HG02610 (cell line): ENCODE results near the gene ACVRL1.

Experiments used
- ATAC-seq: cut with Tn5 transposase; IDR thresholded peaks from one replicate; pipeline ENCODE4 v1.9.1; 2021; ENCODE audit warnings: mild to moderate bottlenecking, moderate library complexity; ENCODE audit not compliant: unreplicated experiment

Gene ACVRL1

DNA sequence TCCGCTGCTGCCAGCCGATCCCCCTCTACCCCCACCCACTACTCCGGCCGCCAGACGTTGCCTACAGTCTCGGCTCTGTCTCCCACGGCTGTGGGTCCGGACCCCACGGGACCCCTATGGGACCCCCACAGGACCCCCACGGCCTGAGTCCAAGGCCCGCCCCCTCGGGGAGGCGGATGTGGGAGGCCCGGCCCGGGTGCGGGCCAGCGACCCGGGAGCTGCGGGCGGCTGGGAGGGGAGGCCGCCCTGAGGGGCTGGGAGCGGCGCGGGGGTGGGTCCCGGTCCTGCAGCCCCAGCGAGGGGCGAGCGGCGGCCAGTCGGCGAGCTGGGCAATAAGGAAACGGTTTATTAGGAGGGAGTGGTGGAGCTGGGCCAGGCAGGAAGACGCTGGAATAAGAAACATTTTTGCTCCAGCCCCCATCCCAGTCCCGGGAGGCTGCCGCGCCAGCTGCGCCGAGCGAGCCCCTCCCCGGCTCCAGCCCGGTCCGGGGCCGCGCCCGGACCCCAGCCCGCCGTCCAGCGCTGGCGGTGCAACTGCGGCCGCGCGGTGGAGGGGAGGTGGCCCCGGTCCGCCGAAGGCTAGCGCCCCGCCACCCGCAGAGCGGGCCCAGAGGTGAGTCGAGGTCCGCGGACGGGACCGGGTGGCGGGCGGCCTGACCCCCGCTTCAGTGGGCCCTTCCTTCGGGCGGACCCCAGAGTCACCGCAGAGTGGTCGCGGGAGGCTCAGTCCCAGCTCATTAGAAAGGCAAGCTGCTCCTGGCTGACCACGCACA lies at the start of gene ACVRL1:
Gene ACVRL1 (plus strand): TSS at position 422 of the 773 bp plus-strand sequence. CDS start 4,971 bp downstream, outside the sequence.
- ATAC-seq = no peak

DNA sequence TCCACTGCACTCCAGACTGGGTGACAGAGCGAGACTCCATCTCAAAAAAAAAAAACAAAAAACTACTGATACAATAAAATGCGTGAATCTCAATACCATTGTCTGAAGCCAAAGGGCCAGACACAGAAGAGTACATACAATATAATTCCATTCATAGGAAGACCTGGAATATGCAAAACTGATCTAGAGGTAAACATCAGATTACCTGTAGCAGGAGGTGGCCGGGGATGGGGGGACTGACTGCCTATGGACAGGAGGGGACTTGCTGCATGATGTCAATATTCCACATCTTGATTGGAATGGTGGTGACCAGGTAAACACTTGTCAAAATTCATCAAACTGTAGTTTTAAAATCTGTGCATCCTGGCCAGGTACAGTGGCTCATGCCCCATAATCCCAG lies 46.3 kb upstream of the ACVRL1 start:
- ATAC-seq = no peak

DNA sequence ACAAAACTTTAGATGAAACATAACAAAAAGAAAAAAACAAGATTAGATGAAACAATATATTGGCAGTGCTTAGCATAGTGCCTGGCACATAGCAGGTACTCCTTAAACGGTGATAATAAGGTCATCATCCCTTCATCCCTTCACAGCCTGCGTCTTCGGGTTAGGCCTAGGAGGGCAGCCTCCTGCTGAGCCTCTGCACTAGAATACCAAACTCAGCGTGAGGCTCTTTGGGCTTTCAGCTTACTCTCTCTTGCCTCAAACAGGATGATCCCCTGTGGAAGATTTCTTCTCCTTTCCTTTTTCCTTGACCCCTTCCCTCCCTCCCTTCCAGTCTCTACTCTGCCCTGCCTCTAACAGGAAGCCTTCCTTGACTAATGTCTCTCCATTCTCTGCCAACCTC lies 44.4 kb upstream of the ACVRL1 start:
- no peak for ATAC-seq

DNA sequence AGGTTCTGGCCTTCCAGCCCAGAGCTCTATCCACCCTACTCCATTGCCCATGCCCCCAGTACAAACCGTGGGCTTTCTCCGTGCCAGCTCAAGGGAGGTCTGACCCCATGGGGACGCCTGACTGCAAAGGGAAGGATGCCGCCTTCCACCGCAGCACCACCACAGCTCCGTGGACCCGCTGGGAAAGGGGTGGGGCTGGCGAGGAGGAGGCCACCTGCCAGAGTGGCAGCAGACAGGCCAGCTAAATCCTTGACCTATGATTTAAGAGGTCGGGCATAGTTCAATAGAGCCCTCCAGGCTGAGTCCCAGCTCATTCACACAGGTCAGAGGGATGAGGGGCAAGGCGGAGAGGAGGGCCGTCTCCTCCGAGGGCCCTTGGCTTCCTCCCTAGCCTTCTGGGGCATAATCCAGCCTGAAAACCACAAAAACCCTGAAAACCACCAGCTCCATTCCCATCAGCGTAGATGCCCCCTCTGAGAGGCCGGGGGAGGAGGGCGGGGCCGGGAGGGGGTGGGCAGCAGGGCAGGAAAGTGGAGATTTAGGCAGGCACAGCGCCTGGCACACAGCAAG lies 43.9 kb upstream of the ACVRL1 start:
- no peak for ATAC-seq

DNA sequence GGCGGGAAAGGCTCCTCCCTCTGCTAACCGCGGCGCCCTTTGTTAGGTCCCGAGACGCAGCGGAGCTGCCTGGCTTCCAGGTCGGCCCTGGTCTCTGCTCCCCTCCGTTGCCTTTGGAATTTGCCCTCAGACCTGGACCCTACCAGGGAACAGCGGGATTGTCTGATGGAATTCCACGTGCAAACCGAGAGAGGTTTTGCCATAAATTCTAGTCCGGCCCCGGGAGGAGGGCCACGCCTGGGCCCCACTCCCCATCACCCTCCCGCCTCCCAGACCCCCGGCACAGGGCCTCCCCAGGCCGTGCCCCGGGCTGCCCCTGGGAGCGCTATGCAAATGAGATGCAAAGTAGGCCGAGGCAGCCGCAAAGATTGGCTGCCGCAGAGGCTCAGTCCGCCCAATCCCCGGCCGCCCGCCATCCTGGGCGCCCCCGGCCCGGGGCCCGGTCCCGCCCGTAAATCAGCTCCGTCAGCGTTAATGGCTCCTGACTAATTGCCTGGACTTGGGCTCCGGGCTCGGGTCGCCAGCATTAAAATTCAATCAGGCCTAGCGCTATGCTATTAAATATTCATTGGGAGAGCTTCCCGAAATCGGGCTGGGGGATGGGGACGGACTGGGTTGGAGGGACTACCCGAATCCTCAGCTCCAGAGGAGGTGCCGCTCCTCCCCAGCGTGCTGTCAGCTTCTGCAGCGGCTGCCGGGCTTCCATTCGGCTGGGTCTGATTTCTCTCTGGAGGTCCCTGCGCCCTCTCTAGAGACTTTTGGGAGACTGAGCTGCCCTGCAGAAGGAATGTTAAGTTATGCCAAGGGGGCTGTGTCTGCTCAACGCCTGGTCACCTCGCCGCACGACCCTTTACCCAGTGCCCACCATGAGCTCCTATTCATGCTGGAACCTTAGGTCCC lies 43.1 kb upstream of the ACVRL1 start:
- no peak for ATAC-seq

DNA sequence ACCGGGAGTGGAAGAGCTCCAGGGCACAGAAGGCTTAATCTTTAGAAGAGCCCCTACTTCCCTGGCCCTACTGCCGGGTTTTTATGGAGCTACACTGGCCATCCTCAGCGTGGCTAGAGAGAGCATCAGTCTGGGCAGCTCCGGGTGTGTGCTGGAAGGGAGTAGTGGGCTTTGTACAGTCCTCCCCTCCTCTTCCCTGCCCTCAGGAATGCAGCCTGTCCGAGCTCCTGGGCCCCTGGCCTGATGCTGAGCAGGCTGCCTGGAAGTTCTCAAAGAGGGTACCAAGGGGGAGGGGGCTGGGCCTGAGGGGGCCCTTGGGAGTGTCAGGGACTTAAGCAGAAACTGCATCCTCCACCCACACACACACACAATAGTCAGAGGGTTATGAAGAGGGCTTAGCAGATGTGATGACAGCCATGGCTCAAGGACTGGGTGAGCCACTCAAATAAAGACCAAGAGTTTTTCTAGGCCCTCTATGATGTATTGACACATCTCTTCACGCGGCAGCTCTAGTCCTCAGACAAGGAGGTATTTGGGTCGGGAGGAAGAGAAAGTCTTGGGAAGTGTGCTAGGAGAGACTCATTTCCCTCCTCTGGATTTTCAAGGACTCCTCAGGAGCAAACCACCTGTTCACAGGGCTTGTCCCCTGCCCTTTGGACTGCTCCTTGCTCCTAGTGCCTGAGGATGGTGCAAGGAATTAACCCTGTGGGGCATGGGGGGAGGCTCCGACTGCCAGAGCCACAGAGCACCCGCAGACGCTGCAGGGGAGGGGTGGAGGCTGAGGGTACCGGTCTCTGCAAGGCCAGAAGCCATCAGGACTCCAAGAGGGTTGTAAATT lies 42.3 kb upstream of the ACVRL1 start:
- no peak for ATAC-seq

DNA sequence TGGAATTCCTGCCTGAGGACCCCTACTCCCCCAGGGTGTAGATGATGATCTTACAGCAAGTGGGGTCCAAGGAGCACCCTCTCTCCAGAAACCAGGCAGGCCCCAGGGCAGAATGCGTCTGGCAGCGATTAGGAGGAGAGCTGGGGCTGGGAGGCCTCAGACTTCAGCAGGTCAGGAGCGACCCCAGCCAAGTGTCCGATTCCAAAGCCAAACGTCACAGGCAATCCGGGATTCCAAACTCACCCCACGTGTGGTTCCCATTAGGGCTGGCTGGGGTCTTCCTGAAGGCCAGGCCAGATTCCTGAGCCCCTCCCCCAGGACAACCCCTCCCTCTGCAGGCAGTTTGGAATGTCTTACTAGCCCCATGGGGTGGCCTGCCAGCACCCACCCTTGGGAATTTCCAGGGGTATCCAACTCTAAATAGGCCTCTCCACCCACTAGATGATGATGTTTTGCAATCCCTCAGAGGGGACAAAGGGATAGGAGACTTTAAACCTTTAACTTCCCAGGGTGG lies 41.5 kb upstream of the ACVRL1 start:
- no peak for ATAC-seq

DNA sequence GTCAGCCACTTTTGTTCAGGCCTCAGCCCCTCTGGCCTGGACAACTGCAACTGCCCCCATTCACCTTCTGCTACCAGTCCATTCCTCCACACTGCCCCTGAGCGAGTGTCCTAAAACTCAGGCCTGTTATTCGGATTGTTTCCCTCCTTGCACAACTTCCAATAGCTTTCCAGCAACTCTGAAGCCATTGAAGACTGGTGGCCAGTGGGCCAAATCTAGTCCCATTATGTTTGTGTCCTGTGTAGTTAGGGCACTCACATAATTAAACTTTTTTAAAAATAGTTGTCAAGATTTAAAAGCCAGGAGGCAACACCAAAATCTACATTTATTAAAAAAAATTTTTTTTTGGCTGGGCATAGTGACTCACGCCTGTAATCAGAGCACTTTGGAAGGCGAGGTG lies 41.0 kb upstream of the ACVRL1 start:
- ATAC-seq = no peak

DNA sequence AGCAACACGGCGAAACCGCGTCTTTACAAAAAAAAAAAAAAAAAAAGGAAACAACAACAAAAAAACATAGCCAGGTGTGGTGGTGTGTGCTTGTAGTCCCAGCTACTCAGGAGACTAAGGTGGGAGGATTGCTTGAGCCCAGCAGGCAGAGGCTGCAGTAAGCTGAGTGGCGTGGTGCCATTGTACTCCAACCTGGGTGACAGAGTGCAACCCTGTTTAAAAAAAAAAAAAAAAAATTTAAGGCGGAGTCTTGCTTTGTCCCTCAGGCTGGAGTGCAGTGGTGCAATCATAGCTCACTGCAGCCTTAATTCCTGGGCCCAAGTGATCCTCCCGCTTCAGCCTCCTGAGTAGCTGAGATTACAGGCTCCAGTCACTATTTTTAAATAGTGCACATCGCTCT lies 40.5 kb upstream of the ACVRL1 start:
- no peak for ATAC-seq

DNA sequence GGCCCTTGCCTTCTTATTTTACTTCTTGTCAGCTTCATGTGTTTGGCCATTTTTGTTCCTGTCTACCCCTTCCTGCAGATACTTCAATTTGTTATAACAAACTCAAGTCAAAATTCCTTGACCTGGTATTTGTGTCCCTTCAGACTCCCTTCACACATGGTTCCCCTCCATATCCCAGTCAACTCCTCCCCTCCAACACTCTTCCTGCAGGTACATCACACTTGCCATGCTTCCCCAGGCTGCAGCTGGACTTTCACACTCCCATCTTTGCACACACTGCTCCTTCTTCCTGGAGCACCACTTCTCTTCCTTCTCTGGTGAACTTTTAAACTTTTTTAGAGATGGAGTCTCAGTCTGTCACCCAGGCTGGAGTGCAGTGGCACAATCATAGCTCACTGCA lies 39.9 kb upstream of the ACVRL1 start:
- ATAC-seq = no peak

DNA sequence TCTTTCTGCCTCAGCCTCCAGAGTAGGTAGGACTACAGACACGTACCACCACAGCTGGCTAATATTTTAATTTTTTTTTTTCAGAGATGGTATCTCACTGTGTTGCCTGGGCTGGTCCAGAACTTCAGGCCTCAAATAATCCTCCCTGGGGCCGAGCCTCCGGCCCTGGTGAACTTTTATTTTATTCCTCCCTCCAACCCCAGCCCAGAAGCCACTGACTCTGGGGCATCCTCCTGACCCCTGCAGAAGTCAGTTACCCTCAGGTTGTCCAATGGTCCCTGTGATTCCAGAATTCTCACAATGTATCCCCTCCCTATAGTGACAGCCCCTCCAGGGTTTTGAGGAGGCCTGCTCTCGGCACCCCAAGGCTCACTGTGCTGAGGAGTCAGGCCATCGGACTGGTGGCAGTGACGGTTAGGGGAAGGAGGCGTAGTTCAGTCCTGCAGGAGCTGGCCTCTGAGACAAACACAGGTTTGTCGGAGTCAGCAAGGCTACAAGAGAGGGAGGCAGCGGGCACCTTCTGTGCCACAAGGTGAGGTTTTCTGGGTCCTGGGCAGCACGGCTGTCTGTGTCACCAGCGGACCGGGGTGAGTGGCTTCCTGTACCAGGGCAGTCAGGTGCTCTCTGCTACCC lies 39.4 kb upstream of the ACVRL1 start:
- ATAC-seq = no peak

DNA sequence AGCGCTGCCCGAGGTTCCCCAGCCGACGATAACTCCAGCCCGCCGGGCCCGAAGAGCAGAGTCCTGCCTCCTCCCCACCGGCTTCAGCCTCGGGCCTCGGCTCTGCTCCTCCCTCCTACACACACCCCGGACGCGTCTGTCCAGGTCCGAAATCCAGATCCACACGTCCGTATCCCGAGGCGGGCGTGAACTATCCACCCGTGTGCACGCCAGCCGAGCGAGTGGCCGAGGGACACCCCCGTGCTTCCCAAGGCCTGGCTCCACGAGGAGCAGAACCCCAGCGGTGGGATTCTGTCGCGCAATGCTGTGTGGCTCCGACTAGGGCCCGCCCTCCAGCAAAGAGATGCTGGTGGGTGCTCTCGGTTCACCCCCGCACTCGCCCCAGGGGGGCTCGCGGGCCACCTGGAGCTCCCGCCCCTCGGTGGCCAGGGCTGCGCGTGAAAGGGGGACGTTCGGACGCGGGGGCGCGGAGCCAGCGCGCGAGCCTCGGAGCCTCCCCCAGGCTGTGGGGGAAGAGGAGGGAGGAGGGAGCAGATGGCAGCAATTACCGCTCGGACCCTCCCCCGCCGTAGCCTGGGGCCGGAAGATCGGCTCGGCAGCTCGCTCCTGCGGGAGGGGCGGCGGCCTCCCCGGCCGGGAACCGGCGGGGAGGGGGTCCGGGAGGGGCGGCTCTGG lies 38.3 kb upstream of the ACVRL1 start:
- ATAC-seq = no peak

DNA sequence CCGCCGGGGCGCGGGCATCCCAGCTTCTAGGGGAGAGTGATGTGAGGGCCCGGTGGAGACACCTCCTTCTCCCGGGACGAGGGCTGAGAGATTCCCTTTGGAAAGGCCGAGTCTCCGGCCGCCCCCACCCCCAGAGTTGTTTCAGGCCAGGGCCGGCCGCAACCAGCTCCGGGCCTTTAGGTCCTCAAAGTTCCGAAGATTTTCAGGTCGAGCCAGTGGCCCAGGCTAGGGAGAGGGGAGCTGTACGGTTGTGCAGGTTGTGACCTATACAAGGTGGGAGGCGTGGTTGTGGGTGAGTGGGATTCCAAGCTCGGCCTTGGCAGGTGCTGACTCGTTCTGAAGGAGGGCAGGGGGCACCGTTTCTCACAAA lies 37.8 kb upstream of the ACVRL1 start:
- ATAC-seq = no peak

DNA sequence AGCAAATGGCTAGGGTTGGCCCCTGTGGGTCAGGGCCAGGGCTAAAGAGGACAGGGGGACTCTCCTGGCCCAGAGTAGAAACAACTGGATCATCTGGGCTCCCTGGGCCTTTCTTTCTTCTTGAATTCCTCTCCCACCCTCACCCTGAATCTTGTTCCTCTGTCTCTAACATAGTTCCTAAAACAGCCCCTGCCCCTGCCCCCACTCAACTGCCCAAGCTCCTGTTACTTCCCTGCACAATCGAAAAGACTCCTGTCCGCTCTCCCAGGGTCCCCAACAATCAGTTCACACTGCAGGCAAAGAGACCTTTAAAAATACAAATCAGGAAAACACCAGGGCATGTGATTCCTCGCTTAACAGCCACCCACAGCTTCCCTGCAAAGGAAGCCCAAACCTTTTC lies 37.4 kb upstream of the ACVRL1 start:
- ATAC-seq = no peak

DNA sequence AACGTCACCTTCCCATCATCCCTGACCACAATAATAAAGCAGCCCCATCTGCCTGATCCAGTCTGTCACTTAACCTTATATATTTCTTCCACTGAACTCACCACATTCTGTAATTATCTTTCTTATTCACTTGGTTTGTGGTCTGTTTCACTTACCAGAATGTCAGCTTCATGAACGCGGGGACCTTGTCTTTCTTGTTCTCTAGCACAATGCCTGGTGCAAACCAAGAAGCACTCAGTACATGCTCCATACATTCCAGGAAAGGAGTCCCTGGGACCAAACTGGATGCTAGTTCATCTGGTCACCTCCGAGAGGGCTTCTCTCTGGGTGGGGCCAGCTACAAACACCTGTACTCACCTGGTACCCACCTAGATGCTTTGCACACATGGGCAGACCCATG lies 36.8 kb upstream of the ACVRL1 start:
- no peak for ATAC-seq

DNA sequence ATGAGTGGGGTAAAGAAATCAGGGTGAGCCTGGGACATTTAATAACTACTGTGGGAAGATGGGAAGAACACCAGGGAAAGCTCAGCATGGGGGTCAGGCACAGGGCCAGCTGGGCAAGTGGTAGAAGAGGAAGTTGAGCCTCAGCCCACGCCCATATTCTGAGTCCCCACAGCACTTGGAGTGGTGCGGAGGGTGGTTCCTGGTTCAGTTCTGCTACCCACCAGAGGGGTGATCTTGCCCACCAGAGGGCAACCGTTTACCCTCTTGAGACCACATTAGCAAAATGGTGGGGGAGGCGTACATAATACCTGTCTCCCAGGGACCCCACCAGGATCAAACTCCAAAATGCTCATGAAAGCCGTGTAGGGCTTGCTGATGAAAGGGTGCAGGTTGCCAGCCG lies 36.2 kb upstream of the ACVRL1 start:
- no peak for ATAC-seq

DNA sequence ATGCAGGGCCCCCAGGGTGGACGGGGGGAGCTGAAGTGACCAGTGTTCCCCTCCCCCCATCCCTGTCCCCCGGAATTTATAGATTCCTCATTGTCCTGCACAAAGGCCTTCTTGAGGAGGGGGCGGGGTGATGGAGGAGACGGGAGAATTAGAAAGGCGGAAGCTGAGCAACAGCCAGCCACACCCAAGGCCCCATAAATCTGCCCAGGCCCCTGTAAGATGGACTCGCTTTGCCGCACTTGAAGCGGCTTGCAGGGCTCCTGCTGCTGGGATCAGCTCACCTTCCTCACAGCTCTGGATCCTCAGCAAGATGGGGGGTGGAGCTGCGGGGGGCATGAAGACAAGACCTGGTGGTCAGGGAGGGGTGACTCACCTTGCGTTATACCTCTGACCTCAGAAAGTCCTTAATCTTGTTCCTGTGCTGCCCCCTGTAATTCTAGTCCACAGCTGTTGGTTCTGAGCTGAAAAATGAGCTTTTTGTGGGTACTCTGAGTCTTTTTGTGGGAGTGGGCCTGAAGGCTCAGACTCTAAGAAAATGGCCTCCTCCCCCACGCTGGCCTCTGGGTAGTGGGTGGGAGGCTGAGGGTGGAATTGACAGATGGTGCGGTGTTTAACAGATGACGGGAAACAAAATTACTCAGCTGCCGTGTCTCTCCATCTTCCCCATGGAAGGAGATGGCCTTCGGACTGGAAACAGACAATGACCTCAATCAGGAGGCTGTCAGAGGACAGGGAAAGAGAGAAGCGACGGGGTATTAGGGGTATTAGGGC lies 35.2 kb upstream of the ACVRL1 start:
- no peak for ATAC-seq

DNA sequence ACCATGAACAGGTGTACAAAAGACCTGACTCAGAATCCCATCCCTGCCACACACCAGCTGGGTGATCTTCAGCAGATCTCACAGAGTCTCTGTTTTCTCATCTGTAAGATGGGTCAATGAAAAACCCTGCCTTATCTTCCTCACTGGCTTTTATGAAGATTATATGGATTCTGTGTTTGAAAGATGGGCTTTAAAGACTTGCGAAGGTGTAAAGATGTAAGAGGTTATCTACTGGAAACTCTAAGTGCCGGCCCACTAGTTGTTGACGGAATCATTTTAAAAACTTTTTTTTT lies 34.7 kb upstream of the ACVRL1 start:
- no peak for ATAC-seq
